GM04504 (cell line): ENCODE data around the gene LRGUK.
"Not testable (repeated sequence)": the region's sequence is repeated elsewhere in the genome, so short reads cannot be mapped to it uniquely, and the experiment has no call there.

Experiments
- DNase-seq: peaks from one replicate; pipeline ENCODE4 v3.0.0-alpha.2; 2012; ENCODE audit warnings: low read depth

Gene LRGUK

DNA sequence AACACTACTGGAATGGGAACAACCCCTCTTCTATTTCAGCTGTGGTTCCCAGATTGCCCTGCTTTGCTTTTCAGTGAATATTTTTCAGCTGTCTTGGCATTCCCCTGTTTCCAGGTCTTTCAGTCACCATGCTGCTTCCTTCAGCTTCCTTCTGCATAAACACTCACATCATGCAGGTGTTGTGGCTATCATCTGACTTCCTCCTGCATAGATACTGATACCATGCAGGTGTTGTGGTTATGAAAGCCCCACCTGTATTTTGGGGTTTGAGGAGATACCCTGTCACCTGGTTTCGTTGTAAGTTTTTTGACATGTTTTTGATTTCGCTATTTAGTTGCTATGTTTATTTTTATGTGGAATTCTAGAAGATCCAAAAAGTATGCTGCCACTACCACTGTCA, 118.1 kb downstream of the LRGUK start:
- no peak for DNase-seq

DNA sequence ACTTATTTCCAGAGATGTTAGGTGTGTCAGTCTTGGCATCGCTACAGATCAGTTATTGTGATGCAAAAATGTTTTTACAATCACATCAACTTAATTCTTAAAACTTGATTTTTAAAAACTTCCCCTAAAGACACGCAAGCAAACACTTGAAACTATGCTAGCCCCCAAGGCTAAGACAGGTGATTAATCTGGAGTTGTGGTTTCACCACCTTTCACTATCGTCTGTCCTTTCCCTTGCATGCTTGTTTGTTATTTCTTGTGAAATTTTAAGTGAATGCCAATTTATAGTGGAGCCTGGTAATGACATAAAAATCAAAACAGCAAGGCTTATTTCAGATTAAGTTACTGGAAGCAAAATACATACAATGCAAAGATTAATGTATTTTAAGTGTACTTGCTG, 119.2 kb downstream of the LRGUK start:
- DNase-seq = no peak

DNA sequence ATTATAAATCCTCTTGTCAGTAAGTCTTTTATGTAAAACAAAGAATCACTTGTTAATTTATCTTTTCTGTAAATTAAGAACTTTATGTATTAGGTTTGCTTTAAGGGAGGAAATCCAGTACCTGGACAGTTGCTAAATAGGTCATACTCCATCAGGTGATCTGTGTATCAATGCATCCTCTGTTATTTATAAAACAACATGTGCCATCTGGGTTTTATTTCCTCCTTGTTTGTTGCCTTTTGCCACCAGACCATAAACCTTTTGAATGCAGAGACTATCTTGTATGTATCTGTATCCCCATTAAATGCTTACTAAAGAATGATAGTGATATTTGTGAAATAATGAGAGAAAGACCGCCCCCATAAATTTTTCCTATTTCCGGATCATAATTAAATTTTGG, 119.6 kb downstream of the LRGUK start:
- DNase-seq = no peak

DNA sequence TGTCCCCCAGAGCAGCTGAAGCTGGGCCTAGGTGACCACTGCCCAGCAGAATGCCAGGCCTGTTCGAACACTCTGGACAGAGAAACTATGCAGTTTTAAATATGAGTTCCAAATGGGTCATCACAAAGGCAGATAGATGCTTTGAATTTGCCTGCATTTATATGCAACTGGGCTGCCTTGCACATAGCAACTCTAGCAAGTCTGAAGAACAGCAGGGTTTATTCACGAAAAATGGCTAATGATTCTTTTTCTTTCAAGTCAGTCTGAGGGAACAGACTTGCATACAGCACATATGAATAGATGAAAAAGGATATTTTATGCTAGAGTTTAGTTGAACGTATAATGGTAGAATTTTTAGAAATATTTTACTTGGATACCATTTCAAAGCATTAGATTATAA, 121.1 kb downstream of the LRGUK start:
- DNase-seq = no peak

DNA sequence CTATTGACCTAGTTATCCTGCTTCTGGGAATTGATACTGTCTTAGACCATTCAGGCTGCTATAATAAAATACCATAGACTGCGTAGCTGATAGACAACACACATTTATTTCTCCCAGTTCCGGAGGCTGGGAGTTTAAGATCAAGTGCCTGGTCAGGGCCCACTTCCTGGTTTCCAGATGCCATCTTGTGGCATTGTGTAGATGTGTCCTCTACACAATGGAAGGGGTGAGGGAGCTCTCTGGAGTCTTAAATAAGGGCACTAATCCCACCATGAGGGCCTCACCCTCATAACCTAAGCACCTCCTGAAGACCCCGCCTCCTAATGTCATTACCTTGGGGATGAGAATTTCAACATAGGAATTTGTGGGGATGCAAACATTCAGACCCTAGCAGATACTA, 127.2 kb downstream of the LRGUK start:
- no peak for DNase-seq

DNA sequence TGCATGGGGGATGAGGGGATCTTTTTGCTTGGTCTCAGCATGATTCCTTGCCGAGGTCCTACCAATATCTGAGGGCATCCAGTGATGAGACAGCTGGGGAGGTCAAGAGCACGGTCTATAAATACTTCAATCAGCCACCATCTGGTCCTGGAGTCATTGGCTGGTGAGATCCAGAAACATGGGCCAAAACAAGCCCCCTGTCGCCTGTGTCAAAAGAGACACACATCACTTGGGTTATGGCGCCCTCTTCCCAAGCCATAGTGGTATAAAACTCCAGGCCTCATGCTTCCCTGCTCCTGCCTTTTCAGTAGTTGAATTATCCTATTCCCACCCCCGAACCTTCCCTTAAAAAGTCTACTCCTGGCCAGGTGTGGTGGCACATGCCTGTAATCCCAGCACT, 128.7 kb downstream of the LRGUK start:
- DNase-seq = no peak

DNA sequence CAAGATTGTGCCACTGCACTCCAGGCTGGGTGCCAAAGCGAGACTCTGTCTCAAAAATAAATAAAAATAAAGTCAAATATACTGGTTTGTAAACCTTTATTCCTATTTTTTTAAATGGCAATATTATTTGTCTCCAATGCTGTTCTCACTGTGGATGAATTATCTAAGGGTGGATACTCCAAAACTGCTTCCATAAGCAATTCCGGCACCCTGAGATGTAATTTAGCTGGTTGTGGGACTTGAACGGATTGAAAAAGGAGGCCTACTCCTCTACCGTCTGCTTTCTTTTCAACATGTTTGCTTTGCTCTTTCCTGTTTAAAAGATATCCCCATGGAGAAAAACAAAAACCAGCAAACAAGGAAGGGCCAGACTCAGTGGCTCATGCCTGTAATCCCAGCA, 135.2 kb downstream of the LRGUK start:
- DNase-seq = no peak

DNA sequence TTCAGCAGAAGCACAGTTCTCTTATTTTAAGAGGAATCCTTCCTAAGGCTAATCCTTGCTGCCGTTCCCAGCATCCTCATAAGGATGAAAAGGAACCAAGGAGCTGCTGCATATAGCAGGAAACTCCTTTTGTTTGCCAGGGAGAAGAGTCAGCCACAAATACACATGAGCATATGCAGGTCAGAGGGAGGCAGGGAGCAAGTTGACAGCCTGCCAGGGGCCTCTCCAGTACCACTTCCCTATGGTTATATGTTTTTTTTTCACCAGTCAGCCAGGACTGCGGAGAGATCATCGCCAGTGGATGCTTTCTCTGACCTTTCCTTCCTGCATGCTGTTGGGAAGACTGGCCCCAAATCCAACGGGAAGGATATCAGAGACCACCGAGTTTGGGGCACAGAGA, 149.8 kb downstream of the LRGUK start:
- no peak for DNase-seq

DNA sequence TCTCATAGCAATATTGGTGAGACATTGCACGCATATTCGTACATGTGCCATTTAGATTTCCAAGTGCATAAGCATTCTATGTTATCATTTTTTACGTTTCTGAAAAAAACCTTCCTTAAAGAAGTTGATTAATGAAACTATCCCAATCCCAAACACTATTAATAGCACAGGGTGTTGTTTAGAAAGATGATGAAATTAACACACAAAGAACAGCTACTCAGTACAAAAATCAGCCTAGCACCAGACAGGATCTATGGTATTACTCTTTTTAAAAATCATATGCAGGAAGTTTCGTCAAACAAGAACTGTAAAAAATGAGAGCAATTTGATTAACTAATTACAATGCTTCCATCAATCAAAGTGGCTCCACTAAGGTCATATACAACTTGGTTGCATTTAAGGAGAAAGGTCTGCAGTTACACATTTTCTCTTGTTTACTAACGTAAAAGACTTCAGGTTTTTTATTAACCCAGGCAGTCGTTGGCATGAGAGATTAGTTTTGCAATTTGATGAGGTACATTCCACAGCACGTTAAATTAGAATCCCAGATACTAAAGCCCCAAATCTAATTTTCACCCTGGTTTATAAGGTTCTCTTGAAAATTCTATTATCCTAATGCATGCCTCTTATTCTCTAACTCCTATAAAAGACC, 151.5 kb downstream of the LRGUK start:
- no peak for DNase-seq

DNA sequence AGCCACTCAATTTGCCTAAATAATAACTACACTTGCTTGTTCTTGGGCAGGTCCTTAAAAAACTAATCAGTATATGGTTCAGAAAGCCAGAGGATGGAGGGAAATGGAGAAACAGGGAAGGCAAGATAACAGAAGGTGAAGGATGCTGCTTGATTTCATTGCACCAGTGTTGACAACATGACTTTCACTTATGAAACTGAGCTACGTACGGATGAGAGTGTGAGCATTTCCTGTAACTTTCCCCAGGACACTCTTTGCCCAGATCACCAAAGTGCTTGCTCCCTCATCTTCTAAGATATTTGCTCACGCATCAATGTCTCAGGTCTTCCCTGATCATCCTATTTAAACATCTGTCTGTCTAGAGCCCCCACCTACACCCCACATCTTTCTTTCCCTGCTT, 152.2 kb downstream of the LRGUK start:
- no peak for DNase-seq

DNA sequence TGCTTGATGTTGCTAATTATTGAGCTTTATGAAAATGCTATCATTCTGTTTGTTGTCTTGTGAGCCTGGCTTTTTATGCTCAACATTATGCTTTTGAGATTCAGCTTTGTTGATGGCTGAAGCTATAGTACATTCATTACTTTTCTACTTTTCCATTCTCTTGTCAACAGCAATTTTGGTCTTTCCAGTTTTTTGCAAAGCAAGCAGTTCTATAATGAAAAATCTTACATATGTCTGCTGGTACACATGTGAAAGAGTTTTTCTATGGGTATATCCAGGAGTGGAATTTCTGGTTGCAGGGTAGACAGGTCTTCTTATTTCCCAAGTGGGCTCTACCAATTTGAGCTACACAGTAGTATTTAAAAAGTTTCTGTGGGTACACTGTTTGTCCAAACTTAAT, 152.8 kb downstream of the LRGUK start:
- DNase-seq = no peak

DNA sequence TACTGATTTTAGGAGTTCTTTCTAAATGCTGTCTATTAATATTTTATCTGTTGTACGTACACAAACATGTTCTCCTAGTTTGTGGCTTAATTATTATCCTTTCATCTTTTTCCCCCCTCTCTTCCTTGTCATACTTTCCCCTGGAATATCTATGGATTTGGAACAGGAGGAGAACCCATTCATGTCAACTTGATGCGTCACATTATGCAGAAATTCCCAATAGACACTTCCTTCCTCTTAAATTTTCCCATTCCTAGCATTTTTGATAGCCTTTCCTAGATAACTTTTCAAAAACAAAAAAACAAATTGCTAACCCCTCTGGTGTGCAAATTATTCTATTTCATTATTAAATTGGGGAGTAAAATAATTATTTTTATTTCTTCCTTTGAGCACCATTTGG, 153.4 kb downstream of the LRGUK start:
- no peak for DNase-seq

DNA sequence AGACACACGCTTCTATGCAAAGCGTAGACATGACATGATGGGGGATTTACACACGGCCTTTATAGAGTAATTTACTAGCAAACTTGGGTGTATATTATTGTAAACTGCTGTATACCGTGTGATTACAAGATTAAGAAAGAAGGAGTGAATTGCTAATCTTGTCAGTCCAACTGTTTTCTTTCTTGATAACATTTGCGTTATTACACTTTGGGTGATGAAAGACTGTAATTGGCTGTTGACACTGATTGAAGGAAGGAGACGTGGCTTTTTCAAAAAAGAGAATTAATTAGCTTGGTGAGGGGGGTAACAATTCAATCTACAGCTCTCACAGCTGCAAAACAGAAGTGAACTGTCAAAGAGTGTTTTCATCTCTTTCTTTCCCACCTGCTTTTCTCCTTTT, 156.9 kb downstream of the LRGUK start:
- no peak for DNase-seq

DNA sequence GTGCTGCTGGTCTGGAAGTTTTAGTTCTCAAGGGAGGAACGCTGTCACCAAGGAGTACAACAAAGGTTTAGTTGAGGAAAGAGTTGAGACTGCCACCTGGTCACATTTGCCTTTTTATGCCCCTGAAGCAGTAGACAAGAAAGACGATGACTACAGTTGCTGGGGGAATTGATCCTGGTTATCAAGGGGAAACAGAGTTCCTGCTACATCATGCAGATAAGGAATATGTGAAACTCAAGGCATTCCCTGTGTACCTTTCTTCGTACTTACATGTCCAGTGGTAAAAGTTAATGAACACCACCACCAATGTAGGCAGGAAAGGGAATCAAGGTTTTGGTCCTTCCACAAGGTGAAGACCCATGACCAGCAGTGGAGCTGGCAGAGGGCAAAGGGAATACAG, 157.8 kb downstream of the LRGUK start:
- no peak for DNase-seq

DNA sequence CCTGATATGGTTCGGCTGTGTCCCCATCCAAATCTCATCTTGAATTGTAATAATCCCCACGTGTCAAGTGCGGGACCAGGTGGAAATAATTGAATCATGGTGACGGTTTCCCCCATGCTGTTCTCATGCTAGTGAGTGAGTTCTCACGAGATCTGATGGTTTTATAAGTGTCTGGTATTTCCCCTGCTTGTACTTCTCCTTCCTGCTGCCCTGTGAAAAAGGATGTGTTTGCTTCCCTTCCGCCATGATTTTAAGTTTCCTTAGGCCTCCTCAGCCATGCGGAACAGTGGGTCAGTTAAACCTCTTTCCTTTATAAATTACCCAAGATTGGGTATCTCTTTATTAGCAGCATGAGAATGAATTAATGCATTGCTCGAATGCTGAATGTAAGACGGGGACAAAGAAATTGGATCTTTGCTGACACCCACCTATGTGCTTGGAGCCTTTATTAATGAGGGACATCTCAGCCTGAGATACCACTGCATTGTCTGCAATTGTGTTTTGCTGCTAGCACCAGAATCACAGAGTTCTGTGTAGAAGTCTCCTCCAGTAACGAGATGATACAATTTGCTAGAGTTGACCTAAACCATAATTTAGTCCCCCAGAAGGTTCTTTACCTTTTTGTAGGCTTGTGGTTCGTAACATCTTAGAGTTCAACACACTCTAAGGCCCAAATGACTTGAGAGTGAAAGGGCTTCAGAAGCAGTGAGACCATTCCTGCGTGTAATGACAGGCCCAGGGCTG, 160.9 kb downstream of the LRGUK start:
- DNase-seq = no peak

DNA sequence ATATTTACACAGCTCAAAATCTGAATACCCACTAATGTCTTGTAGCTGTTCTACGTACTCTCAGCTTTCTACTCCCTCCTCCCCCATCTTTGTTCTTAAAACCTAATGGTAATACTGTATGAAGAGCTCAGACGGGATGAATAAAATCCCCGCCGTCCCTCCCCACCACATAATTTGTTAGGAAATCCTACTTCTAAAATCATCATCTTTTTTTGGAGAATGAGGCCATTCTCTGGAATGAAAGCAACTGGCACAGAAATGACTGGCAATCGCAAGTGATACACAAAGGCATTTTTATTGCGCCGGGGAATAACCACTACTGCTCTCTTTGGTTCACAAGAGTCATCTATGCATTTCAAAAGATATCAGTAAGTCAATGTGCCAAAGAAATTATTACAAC, 162.3 kb downstream of the LRGUK start:
- DNase-seq = peak; percentile 26

DNA sequence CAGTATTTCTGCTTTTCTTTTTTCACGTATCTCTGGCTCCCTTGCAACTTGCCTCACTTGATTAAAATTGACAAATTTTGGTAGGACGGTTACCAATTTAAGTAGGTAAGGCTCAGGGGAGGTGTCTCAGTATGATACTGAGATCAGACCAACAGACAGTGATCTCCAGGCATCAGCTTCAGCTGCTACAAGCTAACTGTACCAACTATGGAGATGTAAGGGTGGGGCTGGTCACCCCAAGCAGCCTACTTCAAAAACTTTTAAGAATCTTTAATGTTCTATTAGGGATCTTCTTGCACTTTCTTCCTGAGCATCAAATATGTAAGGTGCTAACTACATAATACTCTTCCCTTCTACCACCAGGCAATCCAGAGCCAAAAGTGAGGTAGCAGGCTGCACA, 162.7 kb downstream of the LRGUK start:
- no peak for DNase-seq

DNA sequence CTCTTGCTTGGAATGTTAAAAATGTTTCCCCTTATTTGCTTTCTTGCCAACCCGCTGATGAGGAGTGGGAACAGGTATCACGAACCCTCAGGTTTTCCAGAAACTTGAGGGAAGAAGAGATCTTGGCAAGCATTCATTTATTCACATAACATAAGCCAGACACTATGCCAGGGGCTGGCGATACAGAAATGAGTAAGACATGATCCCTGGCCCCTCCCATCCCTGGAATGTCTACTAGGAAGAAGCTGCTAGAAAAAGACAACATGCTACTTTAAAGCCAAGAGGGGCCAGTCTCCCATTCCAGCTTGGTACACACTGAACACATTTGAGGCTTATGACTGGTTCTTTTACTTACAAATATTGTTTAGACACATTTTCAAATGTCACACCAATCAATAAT, 163.1 kb downstream of the LRGUK start:
- no peak for DNase-seq

DNA sequence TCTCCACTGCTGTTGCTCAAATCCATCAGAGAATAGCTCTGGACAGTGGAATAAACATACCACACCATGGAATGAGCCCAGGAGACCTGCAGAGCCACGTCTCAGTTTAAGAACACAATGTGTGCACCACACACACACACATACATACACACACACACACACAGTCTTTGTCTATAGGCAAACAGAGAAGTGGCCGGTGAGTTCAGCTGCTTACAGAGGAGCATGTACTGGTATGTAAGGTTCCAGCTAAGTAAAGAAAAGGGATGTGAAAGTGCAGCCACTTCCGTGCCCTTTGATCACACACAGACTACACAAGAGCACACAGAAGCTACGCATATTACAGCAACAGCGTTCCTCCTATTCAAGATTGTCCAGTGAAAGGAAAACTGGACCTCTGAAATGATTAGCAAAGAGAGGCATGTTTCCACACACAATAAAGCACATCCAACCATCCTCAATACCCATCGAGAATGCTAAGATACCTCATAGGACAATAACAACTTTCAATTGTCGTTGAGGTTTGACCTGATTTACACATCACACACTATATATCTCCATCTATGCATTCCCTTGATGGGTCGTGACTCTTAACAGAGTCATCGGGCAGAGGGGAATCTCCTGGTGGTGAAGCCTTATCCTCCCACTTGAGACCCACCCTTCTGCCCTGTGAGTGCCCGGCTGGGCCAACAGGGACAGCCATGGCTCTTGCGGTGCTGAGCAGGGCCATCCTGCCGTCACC, 166.0 kb downstream of the LRGUK start:
- DNase-seq = no peak

DNA sequence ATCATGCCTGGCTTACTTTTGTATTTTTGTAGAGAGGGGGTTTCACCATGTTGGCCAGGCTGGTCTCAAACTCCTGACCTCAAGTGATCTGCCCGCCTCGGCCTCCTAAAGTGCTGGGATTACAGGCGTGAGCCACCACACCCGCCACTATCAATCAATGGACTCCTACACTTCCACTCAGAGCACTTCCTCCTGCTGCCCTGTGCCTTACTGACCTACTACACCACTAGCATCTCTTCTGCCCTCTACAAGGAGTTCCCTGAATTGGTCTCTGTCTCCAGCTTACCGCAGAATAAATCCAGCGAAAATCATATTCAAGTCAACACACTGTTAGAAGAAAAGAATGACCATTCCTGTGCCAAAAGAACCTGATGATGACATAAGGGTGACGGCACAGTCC, 168.8 kb downstream of the LRGUK start:
- not testable (repeated sequence) for DNase-seq

DNA sequence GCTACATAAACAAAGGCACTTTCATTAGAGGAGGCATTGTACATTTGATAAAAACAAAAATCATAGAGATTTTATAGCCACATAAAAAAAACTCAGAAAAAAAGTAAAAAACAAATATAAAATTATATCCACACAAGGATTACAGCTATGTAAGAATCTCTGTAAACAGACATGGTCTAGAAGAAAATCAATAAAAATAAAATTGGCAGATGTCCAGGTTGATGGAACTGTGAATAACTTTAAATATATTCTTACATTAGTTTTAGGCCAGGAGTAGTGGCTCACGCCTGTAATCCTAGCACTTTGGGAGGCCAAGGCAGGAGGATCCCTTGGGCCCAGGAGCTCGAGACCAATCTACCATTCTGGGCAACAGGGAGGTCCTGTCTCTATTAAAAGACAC, 170.3 kb downstream of the LRGUK start:
- DNase-seq = no peak

DNA sequence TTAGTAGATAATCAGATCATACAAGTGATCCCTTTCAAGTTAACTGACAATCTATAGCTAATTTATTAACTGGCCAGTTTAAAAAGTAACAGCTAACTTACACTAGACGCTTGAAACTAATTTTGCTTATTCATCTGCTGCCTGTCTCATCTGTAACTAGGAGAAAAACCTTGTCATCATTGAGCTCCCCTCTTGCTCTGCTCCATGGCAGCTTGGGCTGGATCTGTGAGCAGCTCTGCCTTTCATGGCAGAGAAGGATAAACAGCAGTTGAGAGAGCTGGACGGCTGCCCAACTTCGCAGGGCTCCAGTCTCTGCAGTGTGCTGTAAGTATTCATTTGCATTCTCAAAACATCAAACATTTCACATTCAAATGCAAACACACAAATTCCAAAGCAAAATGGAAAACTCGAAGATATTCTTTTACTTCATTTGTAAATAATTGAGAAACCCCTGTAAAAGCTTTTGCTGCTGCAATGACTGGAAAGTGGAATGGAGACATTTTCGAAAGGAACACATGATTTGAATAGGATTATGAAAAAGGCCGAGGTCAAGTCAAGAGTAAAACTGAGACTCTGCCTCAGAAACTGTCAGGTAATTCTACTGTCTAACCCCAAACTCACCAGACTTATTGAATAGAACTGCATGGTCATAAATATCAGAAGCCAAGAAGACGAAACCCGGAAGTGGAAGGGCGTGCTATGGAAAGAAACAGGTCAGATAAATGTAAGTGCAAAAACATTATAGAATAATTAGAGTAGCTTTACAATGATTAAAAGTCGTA, 172.0 kb downstream of the LRGUK start:
- DNase-seq = no peak

DNA sequence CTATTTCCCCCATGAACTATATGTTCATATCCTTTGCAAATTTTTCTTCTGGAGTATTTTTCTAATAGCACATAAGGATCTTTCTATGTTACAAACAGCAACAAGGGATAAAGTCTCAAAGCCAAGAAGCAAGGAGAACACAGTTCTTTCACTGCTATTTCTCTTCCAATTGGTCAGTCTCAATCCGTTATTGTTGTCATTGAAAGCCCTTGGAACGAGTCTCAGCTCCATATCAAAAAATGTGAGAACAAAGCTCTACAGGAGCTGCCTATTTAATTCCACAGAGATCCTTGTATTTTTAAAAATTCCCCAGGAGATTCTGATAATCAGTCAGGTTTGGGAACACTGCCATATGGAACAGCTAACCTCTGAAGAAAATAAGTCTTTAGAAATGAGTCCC, 173.8 kb downstream of the LRGUK start:
- no peak for DNase-seq
